Stimulated activated CD4-positive, alpha-beta T cell treated with anti-CD3 and anti-CD28 coated beads, Interleukin-2, amount 100 ng/mL, for 48 hours (primary cell): Measurements from ENCODE around the gene PFDN6.
A peak's percentile ranks its signal among the peaks of the same experiment; 100 is the strongest.
"Not testable (repeated sequence)": the region's sequence is repeated elsewhere in the genome, so short reads cannot be mapped to it uniquely, and the experiment has no call there.

ENCODE experiments used
- DNase-seq, 2 donors: peaks; one replicate each; pipeline ENCODE4 v3.0.0-alpha.2; 2020

PFDN6 gene

GRCh38 chr6:33288921-33289783 lies at the start of gene PFDN6, which contains the start of gene WDR46:
PFDN6 (plus strand) TSS chr6:33289601; CDS start chr6:33289857, 256 bp downstream.
WDR46 (minus strand) TSS chr6:33289239; CDS start chr6:33289170, 69 bp downstream.
- DNase-seq = peak; percentile 65 to 66

- DNase-seq = no peak
These were observed 47.4 kb upstream of the PFDN6 start for GRCh38 chr6:33241968-33242367.

- no peak for DNase-seq
These were observed 45.9 kb upstream of the PFDN6 start for GRCh38 chr6:33243476-33243875.

GRCh38 chr6:33247977-33248642 lies 41.3 kb upstream of the PFDN6 start:
- peak; percentile 92 to 95 for DNase-seq

GRCh38 chr6:33248643-33248931 lies 40.8 kb upstream of the PFDN6 start:
- DNase-seq = peak; percentile 27 to 39

- DNase-seq = peak; percentile 93 to 94
These were observed 40.3 kb upstream of the PFDN6 start for GRCh38 chr6:33248932-33249731.

- DNase-seq = no peak
These were observed 39.4 kb upstream of the PFDN6 start for GRCh38 chr6:33249732-33250630.

- no peak for DNase-seq
These were observed 38.7 kb upstream of the PFDN6 start for GRCh38 chr6:33250731-33251130.

- DNase-seq = no peak
These were observed 37.9 kb upstream of the PFDN6 start for GRCh38 chr6:33251395-33252012.

GRCh38 chr6:33252759-33253158 lies 36.6 kb upstream of the PFDN6 start:
- no peak for DNase-seq

GRCh38 chr6:33254591-33254990 lies 34.8 kb upstream of the PFDN6 start:
- DNase-seq = no peak

GRCh38 chr6:33259032-33259431 lies 30.4 kb upstream of the PFDN6 start:
- no peak for DNase-seq

- DNase-seq = not testable (repeated sequence)
These were observed 26.9 kb upstream of the PFDN6 start for GRCh38 chr6:33262490-33262889.

GRCh38 chr6:33264015-33264414 lies 25.4 kb upstream of the PFDN6 start:
- no peak for DNase-seq

GRCh38 chr6:33271117-33271467 lies 18.3 kb upstream of the PFDN6 start:
- DNase-seq = no peak

- peak; percentile 85 to 86 for DNase-seq
These were observed 17.7 kb upstream of the PFDN6 start, which contains the start of the genes RPS18 and VPS52 for GRCh38 chr6:33271468-33272274. RPS18 (plus strand) TSS chr6:33272075; CDS start chr6:33272120, 45 bp downstream. VPS52 (minus strand) TSS chr6:33271876; CDS start chr6:33271675, 201 bp downstream.

GRCh38 chr6:33272275-33273128 lies 16.9 kb upstream of the PFDN6 start:
- no peak for DNase-seq

GRCh38 chr6:33273129-33273923 lies 16.1 kb upstream of the PFDN6 start:
- DNase-seq = no peak
